HG03558 (cell line): Measurements from ENCODE around the gene TAF9.
"Not testable (repeated sequence)": the region's sequence is repeated elsewhere in the genome, so short reads cannot be mapped to it uniquely, and the experiment has no call there.

ENCODE experiments used
- ATAC-seq: cut with Tn5 transposase; IDR thresholded peaks from one replicate; pipeline ENCODE4 v1.9.1; 2021; ENCODE audit warnings: moderate number of reproducible peaks; ENCODE audit not compliant: unreplicated experiment; ENCODE audit errors: extremely low read depth

The TAF9 gene, protein sequence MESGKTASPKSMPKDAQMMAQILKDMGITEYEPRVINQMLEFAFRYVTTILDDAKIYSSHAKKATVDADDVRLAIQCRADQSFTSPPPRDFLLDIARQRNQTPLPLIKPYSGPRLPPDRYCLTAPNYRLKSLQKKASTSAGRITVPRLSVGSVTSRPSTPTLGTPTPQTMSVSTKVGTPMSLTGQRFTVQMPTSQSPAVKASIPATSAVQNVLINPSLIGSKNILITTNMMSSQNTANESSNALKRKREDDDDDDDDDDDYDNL

DNA sequence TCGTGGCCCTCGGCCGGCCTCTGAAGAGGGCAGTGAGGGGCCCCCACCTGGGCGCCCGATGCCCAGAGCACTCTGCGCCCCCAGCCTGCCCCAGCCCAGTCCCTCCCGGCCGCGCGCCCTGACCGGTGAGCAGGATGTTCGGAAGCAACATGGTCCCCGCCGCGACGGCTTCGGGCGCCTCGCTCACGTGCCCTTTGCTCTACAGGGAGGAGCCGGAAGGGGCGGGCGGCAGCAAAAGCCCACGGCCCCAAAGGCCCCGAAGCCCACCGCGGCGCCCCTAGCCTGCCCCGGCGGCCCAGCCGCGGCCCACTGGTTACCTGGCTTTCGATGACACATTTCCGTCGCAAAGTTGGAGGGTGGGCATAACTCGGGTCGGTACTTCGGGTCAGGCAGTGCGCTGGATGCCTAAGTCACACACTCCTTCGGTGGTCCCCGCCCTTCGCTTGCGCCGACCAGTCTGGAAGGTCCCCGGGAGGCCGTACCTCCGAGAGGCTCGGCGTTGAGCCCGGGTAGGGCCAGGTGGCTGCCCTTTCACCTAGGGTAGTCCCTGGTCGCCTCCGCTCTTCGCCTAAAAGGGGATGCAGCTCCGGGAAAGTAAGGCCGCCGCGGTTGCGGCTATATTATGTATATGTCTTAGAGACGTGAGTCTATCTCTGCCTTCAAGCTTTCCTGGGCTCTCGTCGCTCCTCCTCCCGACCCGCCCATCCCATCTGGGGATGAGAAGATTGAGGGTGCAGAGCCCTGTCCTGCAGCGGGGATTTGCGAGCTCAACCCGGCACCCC is at the start of gene TAF9, which contains the start of the genes AK6 and RAD17:
Gene TAF9 (minus strand): TSS at position 181 of the 782 bp plus-strand sequence. CDS start 3,783 bp downstream, outside the sequence.
Gene AK6 (minus strand): TSS at position 181 of the 782 bp plus-strand sequence. CDS start 30 bp downstream, at position 151.
Gene RAD17 (plus strand): TSS at position 479 of the 782 bp plus-strand sequence. CDS start 2,391 bp downstream, outside the sequence.
- peak; percentile 81 for ATAC-seq

DNA sequence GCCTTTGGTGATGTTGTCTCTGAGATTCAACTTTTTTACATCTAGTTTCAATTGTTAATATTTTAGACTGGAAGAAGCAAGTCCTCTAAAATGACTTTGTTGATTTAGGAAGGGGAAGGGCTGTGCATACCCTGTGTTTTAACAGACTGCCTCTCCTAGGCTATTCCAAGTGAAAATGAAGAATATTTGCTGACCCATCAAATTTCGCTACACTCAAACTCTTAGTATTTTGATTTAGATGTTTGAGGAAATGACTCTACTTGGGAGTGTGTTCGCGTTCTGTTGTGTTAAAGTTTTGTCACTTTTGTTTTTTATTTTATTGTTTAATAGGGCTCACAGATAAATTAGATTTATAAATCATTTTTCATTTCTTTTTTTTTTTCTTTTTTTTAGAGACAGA is 49.2 kb upstream of the TAF9 start:
- ATAC-seq: no peak

DNA sequence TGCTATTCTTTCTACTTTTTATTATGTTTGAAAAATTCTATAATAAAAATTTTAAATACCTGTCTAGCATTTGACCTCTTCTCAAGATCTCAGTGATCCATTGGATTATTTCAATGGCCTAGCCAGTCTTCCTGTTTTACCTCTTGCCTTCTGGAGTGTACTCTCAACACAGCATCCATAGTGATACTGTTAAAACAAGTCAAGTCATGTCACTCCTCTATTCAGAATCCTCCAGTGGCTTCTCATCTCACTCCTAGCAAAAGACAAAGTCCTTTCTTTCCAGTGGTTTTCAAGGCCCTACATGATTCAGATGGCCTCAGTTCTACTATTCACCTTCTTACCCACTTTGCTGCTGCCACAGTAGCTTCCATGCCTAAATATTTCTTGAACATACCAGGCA is 47.4 kb upstream of the TAF9 start:
- ATAC-seq: no peak

DNA sequence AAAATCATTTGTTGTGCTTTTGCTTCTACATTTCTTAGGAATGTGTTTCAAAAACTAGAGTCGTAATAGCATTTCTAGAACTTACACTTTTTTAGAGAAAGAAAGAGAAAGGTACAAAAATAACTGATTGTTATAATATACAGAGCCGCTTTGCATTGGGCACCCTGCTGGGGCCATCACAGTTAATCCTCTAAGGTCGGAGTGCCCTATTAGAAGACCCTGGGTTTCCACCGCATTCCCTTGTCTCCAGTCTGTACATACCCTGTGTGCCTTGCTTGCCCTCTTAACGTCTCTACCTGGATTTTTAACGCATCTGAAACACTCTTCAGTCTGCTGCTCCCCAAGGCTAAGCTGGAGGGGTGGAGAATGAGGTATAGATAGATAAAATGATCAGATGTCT is 46.9 kb upstream of the TAF9 start:
- no peak for ATAC-seq

DNA sequence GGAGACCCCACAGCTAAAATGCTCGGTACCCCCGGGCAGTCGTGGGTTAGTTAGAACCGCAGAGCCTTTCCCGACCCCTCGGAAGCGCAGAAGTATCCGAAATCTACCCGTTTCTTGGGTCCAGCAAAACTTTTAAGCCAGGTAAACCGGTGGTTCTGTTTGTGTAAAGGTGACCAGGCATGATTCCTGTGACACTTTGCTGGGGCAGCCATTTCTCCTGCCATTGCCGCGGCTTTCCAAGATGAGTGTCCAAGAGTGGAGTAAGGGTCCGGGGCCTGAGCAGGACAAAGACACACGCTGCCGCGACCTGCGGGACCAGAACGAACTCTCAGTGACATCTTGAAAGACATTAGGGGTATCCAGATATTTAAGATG is 46.3 kb upstream of the TAF9 start:
- no peak for ATAC-seq

DNA sequence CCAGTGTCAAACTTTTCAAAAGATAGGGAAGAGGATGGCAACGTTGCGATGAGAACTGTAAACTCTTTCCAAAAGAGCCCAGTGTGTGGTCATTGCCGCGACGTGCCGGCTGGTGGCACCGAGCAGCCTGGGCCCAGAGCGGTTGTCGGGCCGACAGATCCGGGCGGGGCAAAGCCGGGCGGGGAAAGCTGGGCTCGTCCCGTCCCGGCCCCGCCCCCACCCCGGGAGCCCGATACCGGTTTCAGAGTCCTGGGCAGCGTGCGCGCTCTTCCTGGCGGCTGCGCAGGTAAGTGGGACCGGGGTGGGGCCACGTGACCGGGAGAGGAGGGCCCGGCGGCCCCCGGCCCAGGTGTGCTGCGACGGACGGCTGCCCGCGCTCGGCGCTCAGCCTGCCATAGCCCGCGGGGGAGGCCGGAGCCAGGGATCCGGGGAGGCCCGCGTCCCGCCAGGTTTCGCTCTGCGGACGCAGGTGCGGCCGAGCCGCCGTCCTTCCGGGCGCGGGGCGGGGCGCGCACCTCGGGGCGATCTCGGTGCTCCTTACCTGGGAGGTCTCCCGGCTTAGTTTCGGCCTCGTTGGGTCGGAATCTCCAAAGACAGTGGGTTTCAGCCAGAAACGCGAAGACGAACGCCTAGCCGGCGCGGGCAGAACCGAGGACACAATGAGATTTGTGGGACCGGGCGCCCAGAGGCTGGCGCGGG is 45.7 kb upstream of the TAF9 start, which contains the start of gene MARVELD2:
Gene MARVELD2 (plus strand): TSS at position 232 of the 699 bp plus-strand sequence. CDS start 4,270 bp downstream, outside the sequence.
- ATAC-seq: no peak

DNA sequence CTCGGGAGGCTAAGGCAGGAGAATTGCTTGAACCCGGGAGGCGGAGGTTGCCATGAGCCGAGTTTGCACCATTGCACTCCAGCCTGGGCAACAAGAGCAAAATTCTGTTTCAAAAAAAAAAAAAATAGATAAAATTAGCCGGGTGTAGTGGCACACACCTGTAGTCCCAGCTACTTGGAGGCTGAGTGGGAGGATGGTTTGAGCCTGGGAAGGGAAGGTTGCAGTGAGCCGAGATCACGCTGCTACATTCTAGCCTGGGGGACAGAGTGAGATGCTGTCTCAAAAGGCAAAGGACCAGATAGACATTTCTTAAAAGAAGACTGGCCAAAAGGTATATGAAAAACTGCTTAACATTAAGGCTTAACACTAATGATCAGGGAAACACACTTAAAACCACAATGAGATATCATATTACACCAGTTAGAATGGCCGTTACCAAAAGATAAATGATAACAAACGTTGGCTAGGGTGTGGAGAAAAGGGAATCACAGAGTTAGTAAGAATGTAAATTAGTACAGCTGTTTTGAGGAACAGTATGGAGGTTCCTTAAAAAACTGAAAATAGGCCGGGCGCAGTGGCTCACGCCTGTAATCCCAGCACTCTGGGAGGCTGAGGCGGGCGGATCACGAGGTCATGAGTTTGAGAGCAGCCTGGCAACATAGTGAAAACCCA is 35.5 kb upstream of the TAF9 start:
- no peak for ATAC-seq

DNA sequence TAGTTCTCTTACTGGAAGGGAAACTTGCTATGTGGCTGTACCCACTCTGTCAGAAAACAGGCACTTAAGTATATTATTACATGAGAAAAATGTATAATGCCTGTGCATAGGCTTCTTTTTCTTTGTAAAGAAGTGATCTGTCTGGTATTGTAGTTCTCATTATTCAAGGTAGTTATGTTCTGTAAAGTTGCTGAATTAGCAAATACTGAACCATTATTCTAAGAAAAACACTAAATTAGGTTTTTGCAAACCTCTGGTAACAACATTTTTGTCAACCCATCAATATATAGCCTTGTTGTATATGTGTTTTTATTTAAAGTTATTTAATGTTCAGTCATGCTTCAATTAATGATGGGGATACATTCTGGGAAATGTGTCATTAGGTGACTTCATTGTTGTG is 9.1 kb upstream of the TAF9 start:
- no peak for ATAC-seq

DNA sequence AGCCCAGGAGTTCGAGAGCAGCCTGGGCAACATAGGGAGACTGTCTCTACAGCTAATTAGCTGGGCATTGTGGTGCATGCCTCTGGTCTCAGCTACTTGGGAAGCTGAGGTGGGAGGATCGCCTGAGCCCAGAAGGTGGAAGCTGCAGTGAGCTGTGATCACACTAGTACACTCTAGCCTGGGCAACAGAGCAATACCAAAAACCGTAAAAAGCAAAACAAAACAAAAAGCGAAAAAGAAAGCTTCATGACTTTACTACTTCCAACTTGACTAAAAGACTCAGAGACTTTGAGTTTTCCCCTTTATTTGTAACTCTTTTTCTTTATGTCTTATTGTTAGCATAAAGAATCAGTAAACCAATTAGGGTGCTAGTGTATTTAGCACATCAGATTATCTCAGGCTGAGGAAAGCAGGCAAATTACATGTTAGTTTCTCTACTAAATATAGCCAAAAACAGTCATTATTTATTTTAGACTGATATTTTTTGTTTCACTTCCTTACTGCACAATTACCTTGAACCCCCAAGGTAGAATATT is 5.7 kb upstream of the TAF9 start:
- ATAC-seq: peak; percentile 39

DNA sequence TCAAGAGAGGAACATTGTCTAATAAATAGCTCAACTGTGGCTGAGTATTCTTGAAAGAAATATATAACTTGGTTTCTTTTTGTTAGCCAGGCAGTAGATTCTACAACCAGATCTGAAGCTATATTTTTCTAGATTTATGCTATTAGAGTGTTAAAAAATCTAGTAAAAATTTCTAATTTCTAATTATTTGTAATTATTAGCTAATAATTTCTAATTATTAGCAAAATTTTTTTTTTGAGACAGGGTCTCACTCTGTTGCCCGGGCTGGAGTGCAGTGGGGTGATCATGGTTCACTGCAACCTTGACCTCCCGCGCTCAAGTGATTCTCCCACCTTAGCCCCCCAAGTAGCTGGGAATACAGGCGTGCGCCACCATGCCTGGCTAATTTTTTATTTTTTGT is 3.1 kb upstream of the TAF9 start:
- ATAC-seq: no peak

DNA sequence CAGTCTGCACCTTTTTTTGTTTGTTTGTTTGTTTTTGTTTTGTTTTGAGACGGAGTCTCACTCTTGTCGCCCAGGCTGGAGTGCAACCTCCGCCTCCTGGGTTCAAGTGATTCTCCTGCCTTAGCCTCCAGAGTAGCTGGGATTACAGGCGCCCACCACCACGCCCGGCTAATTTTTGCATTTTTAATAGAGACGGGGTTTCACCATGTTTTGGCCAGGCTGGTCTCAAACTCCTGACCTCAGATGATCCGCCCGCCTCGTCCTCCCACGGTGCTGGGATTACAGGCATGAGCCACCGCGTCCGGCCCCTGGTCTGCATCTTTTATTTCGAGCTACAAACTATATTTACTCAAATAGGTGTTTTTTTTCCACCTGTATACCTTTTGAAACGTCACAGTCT is 1.0 kb upstream of the TAF9 start:
- not testable (repeated sequence) for ATAC-seq

DNA sequence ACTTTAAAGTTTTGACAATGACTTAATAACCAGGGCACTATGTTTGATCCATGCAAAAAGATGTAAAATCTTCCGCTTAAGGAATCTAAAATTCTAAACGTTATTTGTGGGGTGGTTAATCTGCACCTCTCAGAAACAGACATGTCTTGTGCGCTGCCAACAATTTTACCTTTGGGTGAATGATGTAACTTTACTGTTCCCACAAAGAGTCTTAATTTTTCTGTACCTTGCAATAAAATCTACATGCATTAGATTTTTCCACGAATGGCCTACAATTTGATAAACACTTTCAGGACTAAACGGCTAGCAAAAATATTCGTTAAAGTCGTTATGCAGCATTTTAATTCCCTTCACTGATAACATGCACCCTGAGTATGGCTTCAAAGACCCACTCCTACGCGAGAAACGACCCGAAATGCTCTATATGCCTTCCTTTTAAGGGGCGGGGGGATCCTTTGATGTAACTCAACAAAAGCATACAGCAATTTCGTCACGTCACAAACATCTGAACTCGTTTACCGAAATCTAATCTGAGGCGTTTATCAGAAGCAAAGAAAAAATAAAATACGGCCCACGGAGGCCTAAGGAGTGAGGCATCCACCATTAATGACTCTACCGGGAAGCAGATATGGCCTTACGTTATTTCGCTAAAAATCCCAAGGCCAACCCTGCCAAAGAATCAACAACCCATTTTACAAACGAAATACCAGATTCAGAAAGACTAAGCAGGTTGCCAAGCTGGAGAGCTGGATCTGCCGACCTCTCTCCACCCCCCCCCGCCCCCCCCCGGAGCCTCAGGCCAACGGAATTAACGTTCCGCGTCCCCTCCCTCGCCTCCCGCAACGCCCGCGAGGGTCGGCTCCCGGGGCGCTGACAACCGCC is 621 bp downstream of the TAF9 start:
- peak; percentile 5 for ATAC-seq

DNA sequence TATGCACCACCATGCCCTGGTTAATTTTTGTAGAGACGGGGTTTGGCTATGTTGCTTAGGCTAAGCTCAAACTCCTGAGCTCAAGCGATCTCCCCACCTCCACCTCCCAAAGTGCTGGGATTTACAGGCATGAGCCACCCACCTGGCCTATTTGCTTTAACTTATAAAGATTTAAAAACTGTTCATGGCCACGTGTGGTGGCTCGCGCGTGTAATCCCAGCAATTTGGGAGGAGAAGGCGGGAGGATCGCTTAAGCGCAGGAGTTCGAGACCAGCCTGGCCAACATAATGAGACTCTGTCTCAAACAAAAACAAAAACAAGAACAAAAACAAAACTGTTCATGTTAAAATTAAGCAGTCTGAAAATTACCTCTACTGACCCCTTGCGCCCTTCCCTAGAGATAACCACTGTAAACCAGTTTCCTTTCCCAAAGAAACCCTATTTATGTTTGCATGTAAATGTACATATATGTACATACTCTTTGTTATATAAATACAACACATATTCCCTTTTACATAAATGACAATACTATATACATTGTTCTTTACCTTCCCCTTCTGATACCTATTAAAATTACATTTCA is 1.5 kb downstream of the TAF9 start:
- no peak for ATAC-seq

DNA sequence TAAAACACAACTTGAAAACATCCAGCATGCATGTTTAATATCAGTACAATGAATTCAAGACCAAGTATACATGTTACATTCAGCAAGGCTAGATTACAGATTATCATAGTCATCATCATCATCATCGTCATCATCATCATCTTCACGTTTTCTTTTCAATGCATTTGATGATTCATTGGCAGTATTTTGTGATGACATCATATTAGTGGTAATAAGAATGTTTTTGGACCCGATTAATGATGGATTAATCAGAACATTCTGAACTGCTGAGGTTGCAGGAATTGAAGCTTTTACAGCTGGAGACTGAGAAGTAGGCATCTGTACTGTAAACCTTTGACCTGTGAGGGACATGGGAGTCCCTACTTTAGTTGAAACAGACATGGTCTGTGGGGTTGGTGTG is 4.5 kb downstream of the TAF9 start:
- ATAC-seq: no peak

DNA sequence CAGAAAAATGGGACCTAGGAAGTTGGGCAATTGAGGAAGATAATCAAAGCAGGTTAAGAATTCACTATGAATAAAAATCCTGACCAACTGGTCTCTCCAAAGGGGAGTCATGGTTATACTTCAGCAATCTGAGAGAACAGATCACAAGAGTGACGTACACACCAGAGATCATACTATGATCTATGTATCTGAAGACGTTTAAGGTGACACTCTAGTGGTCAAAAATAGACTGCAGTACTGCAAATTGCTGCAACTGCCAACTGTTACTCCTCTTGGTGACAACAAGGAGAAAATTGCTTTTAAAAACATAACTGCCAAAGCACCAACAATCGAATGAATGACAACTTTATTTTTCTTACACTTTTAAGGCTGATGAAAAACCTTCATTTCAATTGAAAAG is 4.9 kb downstream of the TAF9 start:
- ATAC-seq: no peak

DNA sequence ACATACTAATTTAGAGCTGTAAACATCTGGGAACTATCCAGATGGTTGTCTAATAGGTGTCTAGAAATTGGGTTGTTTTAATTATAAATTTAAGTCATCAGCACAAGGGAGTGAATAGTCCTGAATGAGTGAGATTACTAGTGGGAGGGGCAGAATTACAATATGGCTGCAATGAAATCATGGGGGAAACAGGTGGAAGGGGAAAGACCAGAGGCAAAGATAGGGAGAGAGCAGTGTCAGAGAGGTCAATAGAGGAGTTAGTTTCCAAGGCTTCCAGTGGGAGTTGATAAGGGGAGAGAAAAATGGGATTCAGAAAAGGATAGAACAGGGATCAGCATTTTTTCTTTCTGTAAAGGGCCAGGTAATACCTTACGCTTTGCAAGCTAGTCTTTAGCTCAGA is 8.9 kb downstream of the TAF9 start:
- no peak for ATAC-seq

DNA sequence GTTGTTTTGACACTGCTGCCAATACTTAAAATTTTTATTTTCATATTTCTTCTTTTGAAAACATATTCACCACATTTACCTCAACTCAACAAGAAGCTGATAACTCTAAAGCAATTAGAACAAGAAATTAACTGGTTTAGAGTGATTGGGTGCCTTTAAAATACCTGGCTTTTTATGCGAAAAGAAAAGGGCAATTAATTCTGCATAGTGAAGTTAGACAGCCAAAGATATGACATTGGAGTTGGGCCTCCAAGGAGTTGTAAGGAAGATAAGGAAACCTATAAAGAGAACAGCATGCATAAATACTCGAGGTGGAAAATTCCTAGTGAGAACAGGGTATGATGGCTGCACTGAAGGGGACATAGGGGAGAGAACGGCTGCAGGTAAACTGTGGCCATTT is 9.6 kb downstream of the TAF9 start:
- no peak for ATAC-seq

DNA sequence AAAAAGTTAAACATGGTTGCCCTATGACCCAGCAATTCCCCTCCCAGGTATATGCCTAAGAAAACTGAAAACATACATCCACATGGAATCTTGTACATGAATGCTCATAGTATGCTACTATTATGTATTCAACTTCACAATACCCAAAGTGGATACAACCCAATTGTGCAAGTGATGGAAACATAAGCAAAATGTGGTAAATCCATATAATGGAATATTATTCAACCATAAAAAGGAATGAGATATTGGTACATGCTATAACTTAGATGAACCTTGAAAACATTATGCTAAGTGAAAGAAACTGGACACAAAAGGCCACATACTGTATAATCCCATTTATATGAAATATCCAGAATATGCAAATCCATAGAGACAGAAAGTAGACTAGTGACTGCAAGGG is 18.7 kb downstream of the TAF9 start:
- no peak for ATAC-seq

DNA sequence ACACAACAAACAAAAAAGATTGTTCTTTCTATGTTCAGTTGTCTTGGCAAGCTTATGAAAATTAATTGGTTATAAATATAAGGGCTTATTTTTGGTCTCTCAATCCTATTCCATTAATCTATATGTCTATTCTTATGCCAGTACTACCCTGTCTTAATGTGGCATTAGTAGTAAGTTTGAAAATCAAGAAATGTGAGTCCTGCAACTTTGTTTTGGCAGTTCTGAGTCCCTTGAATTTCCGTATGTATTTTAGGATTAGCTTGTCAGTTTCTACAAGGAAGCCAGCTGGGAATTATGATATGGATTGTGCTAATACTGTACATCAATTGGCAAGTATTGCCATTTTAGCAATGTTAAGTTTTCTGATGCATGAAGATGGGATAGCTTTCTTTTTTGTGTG is 26.2 kb downstream of the TAF9 start:
- no peak for ATAC-seq
